Measurements from ENCODE around the gene QRICH2. TPM values are rescaled to one million over a fixed set of nuclear protein-coding genes. Genes with fewer than 3 reads are reported as not detected.
"Not testable (repeated sequence)": the region's sequence is repeated elsewhere in the genome, so short reads cannot be mapped to it uniquely, and the experiment has no call there.

QRICH2 gene
- total RNA-seq, 4 donors from 2014 or later: 1.2 to 10.7 (median 3.1) TPM

GRCh38 chr17:76232342-76232741, 75.7 kb downstream of the QRICH2 start:
- Histone ChIP-seq H3K36me3 (no peaks in the 10 kb centered on the region), H3K9me3 (no peaks in the 10 kb centered on the region), H3K4me3 (no peak overlapping the region), H3K4me1 (no peaks in the 10 kb centered on the region), H3K27me3 (no peaks in the 10 kb centered on the region), H3K27ac (no peak overlapping the region)
- TF ChIP-seq POLR2A (IDR thresholded peaks at IDR 0.05): no peak
- DNase-seq: no peak

- not testable (repeated sequence) for H3K9me3 ChIP-seq, H3K36me3 ChIP-seq, DNase-seq, H3K27me3 ChIP-seq, H3K27ac ChIP-seq, H3K4me1 ChIP-seq, H3K4me3 ChIP-seq
Observed at GRCh38 chr17:76226749-76227148, 81.3 kb downstream of the QRICH2 start.

- not testable (repeated sequence) for H3K27me3 ChIP-seq, H3K36me3 ChIP-seq
Observed at GRCh38 chr17:76225373-76226086, 82.5 kb downstream of the QRICH2 start.

More at GRCh38 chr17:76225373-76226086, 82.5 kb downstream of the QRICH2 start:
- H3K27ac ChIP-seq, H3K4me3 ChIP-seq, H3K9me3 ChIP-seq, H3K4me1 ChIP-seq, DNase-seq: not testable (repeated sequence)

Small RNAs within 50 kb of the gene (small RNA-seq; reads per million reads assigned to genes)
- 0 reads per million in 2 donors for gene RF00019
- gene RNU6-24P: 0 reads per million in 2 donors

Other genes with a start within 250 kb of the QRICH2 start
- 10 to 100 TPM; 32.2 to 43.4 (median 32.6) TPM for gene SRP68, start 235.8 kb downstream of the QRICH2 start, total RNA-seq
- gene GALR2, start 233.5 kb downstream of the QRICH2 start, total RNA-seq: under 1 TPM in 1 of 4 donors, not detected in 3; 0.95 TPM
- not detected for gene ZACN, start 229.1 kb downstream of the QRICH2 start, total RNA-seq
- gene EXOC7, start 204.5 kb downstream of the QRICH2 start, total RNA-seq: 100 to 1,000 TPM; 113 to 160 (median 134) TPM
- gene FOXJ1, start 167.0 kb downstream of the QRICH2 start, total RNA-seq: not detected
- gene RNF157, start 67.8 kb downstream of the QRICH2 start, total RNA-seq: 100 to 1,000 TPM in 2 of 4 donors, 10 to 100 TPM in 2; 73.4 to 115 (median 106) TPM
- gene UBALD2, start 42.9 kb downstream of the QRICH2 start, total RNA-seq: 10 to 100 TPM; 14.0 to 74.1 (median 50.4) TPM
- gene PRPSAP1, start 45.6 kb upstream of the QRICH2 start, total RNA-seq: 100 to 1,000 TPM in 1 of 4 donors, 10 to 100 TPM in 3; 39.4 to 105 (median 70.4) TPM
- gene SPHK1, start 76.3 kb upstream of the QRICH2 start, total RNA-seq: 1 to 10 TPM in 3 of 4 donors, under 1 TPM in 1; 0.53 to 5.9 (median 3.8) TPM
- gene UBE2O, start 144.9 kb upstream of the QRICH2 start, total RNA-seq: 10 to 100 TPM; 20.5 to 75.1 (median 31.6) TPM
- not detected for gene AANAT, start 159.3 kb upstream of the QRICH2 start, total RNA-seq
- 100 to 1,000 TPM in 1 of 4 donors, 10 to 100 TPM in 2, 1 to 10 TPM in 1; 8.8 to 225 (median 33.0) TPM for gene RHBDF2, start 193.1 kb upstream of the QRICH2 start, total RNA-seq
- 10 to 100 TPM in 3 of 4 donors, 1 to 10 TPM in 1; 5.8 to 81.7 (median 11.1) TPM for gene CYGB, start 229.4 kb upstream of the QRICH2 start, total RNA-seq
- gene PRCD, start 231.8 kb upstream of the QRICH2 start, total RNA-seq: 10 to 100 TPM in 1 of 4 donors, 1 to 10 TPM in 1, not detected in 2; 1.2 to 10.7 TPM

Data from Peyer's patch (tissue), 4 donors.